Measurements from ENCODE around the gene OCRL.

DNA sequence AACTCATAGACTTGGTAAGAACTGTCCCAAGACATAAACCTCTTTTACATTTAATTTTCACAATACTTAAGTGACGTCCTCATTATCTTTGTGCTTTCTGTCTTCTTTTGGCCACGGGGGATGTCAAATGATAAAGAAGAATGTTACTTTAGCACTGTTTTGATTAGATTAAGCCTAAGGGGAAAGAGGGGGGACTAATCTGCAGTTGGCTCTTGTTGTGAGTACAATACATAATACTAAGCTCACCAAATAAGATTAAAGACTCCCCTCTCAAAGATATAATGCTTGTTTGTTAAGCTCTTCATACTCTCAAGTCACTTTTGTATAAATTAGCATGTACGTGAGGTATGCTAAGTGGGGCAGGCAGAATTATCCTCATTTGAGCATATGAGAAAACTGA, 36.5 kb downstream of the OCRL start:
- no peak for TF ChIP-seq EZH2 (IDR thresholded peaks at IDR 0.05; ENCODE audit: insufficient read depth, low read length)
- TF ChIP-seq, protein P1, sequence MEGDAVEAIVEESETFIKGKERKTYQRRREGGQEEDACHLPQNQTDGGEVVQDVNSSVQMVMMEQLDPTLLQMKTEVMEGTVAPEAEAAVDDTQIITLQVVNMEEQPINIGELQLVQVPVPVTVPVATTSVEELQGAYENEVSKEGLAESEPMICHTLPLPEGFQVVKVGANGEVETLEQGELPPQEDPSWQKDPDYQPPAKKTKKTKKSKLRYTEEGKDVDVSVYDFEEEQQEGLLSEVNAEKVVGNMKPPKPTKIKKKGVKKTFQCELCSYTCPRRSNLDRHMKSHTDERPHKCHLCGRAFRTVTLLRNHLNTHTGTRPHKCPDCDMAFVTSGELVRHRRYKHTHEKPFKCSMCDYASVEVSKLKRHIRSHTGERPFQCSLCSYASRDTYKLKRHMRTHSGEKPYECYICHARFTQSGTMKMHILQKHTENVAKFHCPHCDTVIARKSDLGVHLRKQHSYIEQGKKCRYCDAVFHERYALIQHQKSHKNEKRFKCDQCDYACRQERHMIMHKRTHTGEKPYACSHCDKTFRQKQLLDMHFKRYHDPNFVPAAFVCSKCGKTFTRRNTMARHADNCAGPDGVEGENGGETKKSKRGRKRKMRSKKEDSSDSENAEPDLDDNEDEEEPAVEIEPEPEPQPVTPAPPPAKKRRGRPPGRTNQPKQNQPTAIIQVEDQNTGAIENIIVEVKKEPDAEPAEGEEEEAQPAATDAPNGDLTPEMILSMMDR (IDR thresholded peaks at IDR 0.05; ENCODE audit: insufficient read depth, low read depth, low read length): no peak
